NCI-H2107 (cell line): ENCODE results near the gene CDK14.

Source experiments
- DNase-seq: peaks from one replicate; lab custom pipeline; 2025; lab: John Stamatoyannopoulos, UW

Gene CDK14

GRCh38 chr7:91050677-91051076 lies 454.6 kb downstream of the CDK14 start:
- DNase-seq = no peak

GRCh38 chr7:91051966-91052365 lies 455.8 kb downstream of the CDK14 start:
- DNase-seq = no peak

GRCh38 chr7:91054374-91054773 lies 458.3 kb downstream of the CDK14 start:
- DNase-seq = no peak

GRCh38 chr7:91055219-91055618 lies 459.1 kb downstream of the CDK14 start:
- DNase-seq = no peak

GRCh38 chr7:91062713-91063112 lies 466.6 kb downstream of the CDK14 start:
- DNase-seq = no peak

- DNase-seq = no peak
These were observed 467.9 kb downstream of the CDK14 start for GRCh38 chr7:91064052-91064451.

- DNase-seq = no peak
These were observed 468.8 kb downstream of the CDK14 start for GRCh38 chr7:91064938-91065337.

GRCh38 chr7:91066627-91067026 lies 470.5 kb downstream of the CDK14 start:
- no peak for DNase-seq

GRCh38 chr7:91067242-91067641 lies 471.1 kb downstream of the CDK14 start:
- DNase-seq = no peak

GRCh38 chr7:91068136-91068795 lies 472.1 kb downstream of the CDK14 start:
- no peak for DNase-seq

- no peak for DNase-seq
These were observed 473.0 kb downstream of the CDK14 start for GRCh38 chr7:91069146-91069545.

- no peak for DNase-seq
These were observed 483.4 kb downstream of the CDK14 start for GRCh38 chr7:91079487-91079886.

GRCh38 chr7:91080351-91080750 lies 484.2 kb downstream of the CDK14 start:
- DNase-seq = no peak

GRCh38 chr7:91082038-91082437 lies 485.9 kb downstream of the CDK14 start:
- no peak for DNase-seq

GRCh38 chr7:91082852-91083495 lies 486.9 kb downstream of the CDK14 start:
- no peak for DNase-seq

- DNase-seq = no peak
These were observed 487.9 kb downstream of the CDK14 start for GRCh38 chr7:91083855-91084644.

GRCh38 chr7:91085175-91085574 lies 489.1 kb downstream of the CDK14 start:
- no peak for DNase-seq

- no peak for DNase-seq
These were observed 490.1 kb downstream of the CDK14 start for GRCh38 chr7:91086200-91086599.

- no peak for DNase-seq
These were observed 492.0 kb downstream of the CDK14 start for GRCh38 chr7:91088156-91088555.

GRCh38 chr7:91088691-91089090 lies 492.6 kb downstream of the CDK14 start:
- no peak for DNase-seq

GRCh38 chr7:91089382-91089963 lies 493.4 kb downstream of the CDK14 start:
- DNase-seq = peak; percentile 27

GRCh38 chr7:91090684-91091083 lies 494.6 kb downstream of the CDK14 start:
- DNase-seq = no peak

- no peak for DNase-seq
These were observed 495.5 kb downstream of the CDK14 start for GRCh38 chr7:91091631-91092030.
